HL-60 (cell line): ENCODE results near the gene MYMK.

Experiments used
- DNase-seq, 2 experiments: peaks; one replicate each; pipeline ENCODE4 v3.0.0-alpha.2; 2010 to 2020; ENCODE audit warnings: low read depth in 1 of 2, low spot score in 1 of 2
- H3K27ac ChIP-seq: fragments of 250-450 bp; sonication (Bioruptor Pico); replicated peaks from 2 replicates; pipeline ENCODE4 v1.5.1; 2020; ENCODE audit warnings: mild to moderate bottlenecking, moderate library complexity
- H3K27me3 ChIP-seq: fragments of 250-450 bp; sonication (Bioruptor Pico); 2 replicates; pipeline ENCODE4 v1.5.1; 2021; ENCODE audit warnings: mild to moderate bottlenecking, moderate library complexity; ENCODE audit not compliant: insufficient read depth, poor library complexity, severe bottlenecking
- H3K4me3 ChIP-seq: replicated peaks from 2 replicates; pipeline ENCODE4 v1.5.1; 2011; ENCODE audit warnings: mild to moderate bottlenecking, control low read depth, low read length; ENCODE audit not compliant: insufficient read depth
- CTCF ChIP-seq: IDR thresholded peaks from one replicate; pipeline ENCODE4 v1.5.1; 2011; ENCODE audit warnings: low read length, control low read depth, inconsistent platforms; ENCODE audit not compliant: insufficient read depth
- GABPA ChIP-seq: IDR thresholded peaks from 2 replicates; pipeline ENCODE4 v1.6.1; 2012; ENCODE audit warnings: low read depth
- POLR2AphosphoS5 ChIP-seq: IDR thresholded peaks from 2 replicates; pipeline ENCODE4 v1.6.1; 2012; ENCODE audit warnings: low read depth
- REST ChIP-seq: IDR thresholded peaks from 2 replicates; pipeline ENCODE4 v1.6.1; 2012; ENCODE audit warnings: low read depth; ENCODE audit not compliant: insufficient replicate concordance
- SPI1 ChIP-seq: IDR thresholded peaks from 2 replicates; pipeline ENCODE4 v1.6.1; 2012; ENCODE audit warnings: low read depth, mild to moderate bottlenecking, borderline replicate concordance

Gene MYMK

GRCh38 chr9:133513214-133514100 lies 11.3 kb downstream of the MYMK start:
- no peak overlapping the region for H3K27ac ChIP-seq
- no peak for TF ChIP-seq GABPA
- no peak for TF ChIP-seq SPI1
- no peak for TF ChIP-seq POLR2AphosphoS5
- TF ChIP-seq CTCF = no peak
- no peak for TF ChIP-seq REST
- peaks cover 13% of the 10 kb centered on the region for H3K27me3 ChIP-seq
- H3K4me3 ChIP-seq = no peak overlapping the region
- DNase-seq = no peak

- Histone ChIP-seq H3K27me3 (peaks cover 15% of the 10 kb centered on the region), H3K4me3 (no peak overlapping the region), H3K27ac (no peak overlapping the region)
- DNase-seq = no peak
- TF ChIP-seq GABPA = no peak
- no peak for TF ChIP-seq CTCF
- TF ChIP-seq POLR2AphosphoS5 = no peak
- no peak for TF ChIP-seq REST
- TF ChIP-seq SPI1 = no peak
Measured at GRCh38 chr9:133512253-133513213, 12.2 kb downstream of the MYMK start.

GRCh38 chr9:133511607-133512006 lies 13.2 kb downstream of the MYMK start:
- DNase-seq = no peak
- Histone ChIP-seq H3K27ac (no peak overlapping the region), H3K27me3 (peaks cover 15% of the 10 kb centered on the region), H3K4me3 (no peak overlapping the region)
- TF ChIP-seq CTCF (no peak), SPI1 (no peak), POLR2AphosphoS5 (no peak), GABPA (no peak), REST (no peak)
